ENCODE measurements around the gene NETO2.
"Not testable (repeated sequence)": the region's sequence is repeated elsewhere in the genome, so short reads cannot be mapped to it uniquely, and the experiment has no call there.

The NETO2 gene

GRCh38 chr16:47136099-47136842, 7.5 kb downstream of the NETO2 start:
- DNase-seq (ENCODE audit: low read depth in 1 of 2, low spot score in 1 of 2) = no peak

- no peak for DNase-seq (ENCODE audit: low read depth in 1 of 2, low spot score in 1 of 2)
Observed at GRCh38 chr16:47134550-47134949, 9.2 kb downstream of the NETO2 start.

GRCh38 chr16:47132308-47132707, 11.4 kb downstream of the NETO2 start:
- no peak for DNase-seq (ENCODE audit: low read depth in 1 of 2, low spot score in 1 of 2)

GRCh38 chr16:47129755-47130435, 13.8 kb downstream of the NETO2 start:
- no peak for DNase-seq (ENCODE audit: low read depth in 1 of 2, low spot score in 1 of 2)

GRCh38 chr16:47127541-47127940, 16.2 kb downstream of the NETO2 start:
- DNase-seq (ENCODE audit: low read depth in 1 of 2, low spot score in 1 of 2) = no peak

- DNase-seq (ENCODE audit: low read depth in 1 of 2, low spot score in 1 of 2) = no peak
Observed at GRCh38 chr16:47125757-47126156, 18.0 kb downstream of the NETO2 start.

GRCh38 chr16:47113130-47113529, 30.6 kb downstream of the NETO2 start:
- no peak for DNase-seq (ENCODE audit: low read depth in 1 of 2, low spot score in 1 of 2)

- no peak for DNase-seq (ENCODE audit: low read depth in 1 of 2, low spot score in 1 of 2)
Observed at GRCh38 chr16:47110939-47111338, 32.8 kb downstream of the NETO2 start.

GRCh38 chr16:47109361-47109760, 34.4 kb downstream of the NETO2 start:
- DNase-seq (ENCODE audit: low read depth in 1 of 2, low spot score in 1 of 2) = no peak

- not testable (repeated sequence) for DNase-seq (ENCODE audit: low read depth in 1 of 2, low spot score in 1 of 2)
Observed at GRCh38 chr16:47102921-47103320, 40.8 kb downstream of the NETO2 start.

GRCh38 chr16:47097154-47097553, 46.6 kb downstream of the NETO2 start:
- DNase-seq (ENCODE audit: low read depth in 1 of 2, low spot score in 1 of 2) = not testable (repeated sequence)

- no peak for DNase-seq (ENCODE audit: low read depth in 1 of 2, low spot score in 1 of 2)
Observed at GRCh38 chr16:47096297-47096696, 47.4 kb downstream of the NETO2 start.

- no peak for DNase-seq (ENCODE audit: low read depth in 1 of 2, low spot score in 1 of 2)
Observed at GRCh38 chr16:47084198-47084597, 59.5 kb downstream of the NETO2 start.

GRCh38 chr16:47082099-47082865, 61.5 kb downstream of the NETO2 start:
- no peak for DNase-seq (ENCODE audit: low read depth in 1 of 2, low spot score in 1 of 2)

GRCh38 chr16:47081115-47081514, 62.6 kb downstream of the NETO2 start:
- DNase-seq (ENCODE audit: low read depth in 1 of 2, low spot score in 1 of 2) = no peak

GRCh38 chr16:47079860-47080259, 63.9 kb downstream of the NETO2 start:
- no peak for DNase-seq (ENCODE audit: low read depth in 1 of 2, low spot score in 1 of 2)

GRCh38 chr16:47073223-47074155, 70.3 kb downstream of the NETO2 start:
- no peak for DNase-seq (ENCODE audit: low read depth in 1 of 2, low spot score in 1 of 2)

GRCh38 chr16:47072158-47072557, 71.6 kb downstream of the NETO2 start:
- no peak for DNase-seq (ENCODE audit: low read depth in 1 of 2, low spot score in 1 of 2)

- DNase-seq (ENCODE audit: low read depth in 1 of 2, low spot score in 1 of 2) = no peak
Observed at GRCh38 chr16:47069841-47070584, 73.7 kb downstream of the NETO2 start.

GRCh38 chr16:47069313-47069712, 74.4 kb downstream of the NETO2 start:
- DNase-seq (ENCODE audit: low read depth in 1 of 2, low spot score in 1 of 2) = no peak
